HEK293T (cell line): ENCODE results near the gene YWHAQ.
"Not testable (repeated sequence)": the region's sequence is repeated elsewhere in the genome, so short reads cannot be mapped to it uniquely, and the experiment has no call there.

ENCODE experiments used
- BHLHE40 ChIP-seq: fragments of 450-650 bp; IDR thresholded peaks from 2 replicates; pipeline ENCODE4 v1.6.1; 2016; ENCODE audit warnings: mild to moderate bottlenecking, moderate library complexity, borderline replicate concordance
- ELF4 ChIP-seq: fragments of 450-650 bp; IDR thresholded peaks from 2 replicates; pipeline ENCODE4 v1.6.1; 2017; ENCODE audit warnings: antibody characterized with exemption
- L3MBTL2 ChIP-seq: fragments of 450-650 bp; conservative IDR thresholded peaks from 2 replicates; pipeline ENCODE4 v1.6.1; 2016; ENCODE audit warnings: mild to moderate bottlenecking
- NFRKB ChIP-seq: fragments of 450-650 bp; IDR thresholded peaks from 2 replicates; pipeline ENCODE4 v1.6.1; 2016; ENCODE audit warnings: mild to moderate bottlenecking, moderate library complexity
- SP1 ChIP-seq: fragments of 450-650 bp; IDR thresholded peaks from 2 replicates; pipeline ENCODE4 v1.6.1; 2017
- TARDBP ChIP-seq: fragments of 450-650 bp; IDR thresholded peaks from 2 replicates; pipeline ENCODE4 v1.6.1; 2016

GRCh38 chr2:9595256-9595655, 35.5 kb downstream of the YWHAQ start:
- TF ChIP-seq TARDBP, SP1, BHLHE40, NFRKB, ELF4, L3MBTL2: not testable (repeated sequence)
